Esophagus squamous epithelium (tissue), 5 donors: Measurements from ENCODE around the gene CYP4F3. TPM values are rescaled to one million over a fixed set of nuclear protein-coding genes. Genes with fewer than 3 reads are reported as not detected.

Source experiments
- DNase-seq: peaks from one replicate; lab custom pipeline; 2025; lab: John Stamatoyannopoulos, UW
- H3K27ac ChIP-seq, 4 donors: fragments of 200-600 bp; sonication (generic); one replicate each; pipeline ENCODE4 v1.5.1; 2016 to 2019; ENCODE audit warnings: mild to moderate bottlenecking in 1 of 4
- H3K27me3 ChIP-seq, 4 donors: fragments of 200-600 bp; sonication (generic); 1 replicate in 3 of 4; 2 replicates in 1 of 4; pipeline versions ENCODE4 v1.5.1 to v1.6.0; 2017 to 2021; ENCODE audit warnings: antibody characterized with exemption in 1 of 4
- H3K36me3 ChIP-seq, 3 donors: fragments of 200-600 bp; sonication (generic); one replicate each; pipeline ENCODE4 v1.5.1; 2016 to 2019
- H3K4me1 ChIP-seq, 3 donors: fragments of 200-600 bp; sonication (generic); one replicate each; pipeline ENCODE4 v1.5.1; 2017 to 2019
- H3K4me3 ChIP-seq, 4 donors: fragments of 200-600 bp; sonication (generic); 1 replicate in 3 of 4; 2 replicates in 1 of 4; pipeline ENCODE4 v1.5.1; 2016 to 2019; ENCODE audit warnings: mild to moderate bottlenecking in 2 of 4, moderate library complexity in 1 of 4
- H3K9me3 ChIP-seq, 3 donors: fragments of 200-600 bp; sonication (generic); one replicate each; pipeline ENCODE4 v1.5.1; 2016 to 2019
- POLR2A ChIP-seq, 4 donors: fragments of 450-650 bp; IDR thresholded peaks; one replicate each; pipeline ENCODE4 v1.6.1; 2017; ENCODE audit warnings: antibody characterized with exemption in 4 of 4, mild to moderate bottlenecking in 4 of 4, moderate library complexity in 3 of 4
- WGBS, 2 donors: methylation state at CpG; one replicate each; pipeline ENCODE4 v1.1.5; 2018; 5-methylcytosine and 5-hydroxymethylcytosine counted together
- intact Hi-C: fragments of 100-400 bp; cut with DNase I; formaldehyde crosslinking; loops from one replicate; pipeline ENCODE4 v1.15.0; 2022
- total RNA-seq, 4 donors: library from RNA; depleted of rRNA; stranded (reverse); fragments of >200 nt; gene quantifications; one replicate each; pipeline ENCODE4 v1.1.0, GENCODE V29; 2016
- TF ChIP-seq, protein P1 (sequence below), 6 experiments: fragments of 450-650 bp in 4 of 6; fragments of 200-600 bp in 2 of 6; sonication (generic) in 2 of 6; IDR thresholded peaks; one replicate each; pipeline ENCODE4 v1.5.1; 2016 to 2019; ENCODE audit warnings: antibody characterized with exemption in 6 of 6, mild to moderate bottlenecking in 4 of 6, moderate library complexity in 4 of 6
- donor health status: DM: yes; HTN: yes; CAD: no.

The CYP4F3 gene
- total RNA-seq, 4 donors from 2014 or later, result 31.2 to 86.2 (median 43.5) TPM

DNA sequence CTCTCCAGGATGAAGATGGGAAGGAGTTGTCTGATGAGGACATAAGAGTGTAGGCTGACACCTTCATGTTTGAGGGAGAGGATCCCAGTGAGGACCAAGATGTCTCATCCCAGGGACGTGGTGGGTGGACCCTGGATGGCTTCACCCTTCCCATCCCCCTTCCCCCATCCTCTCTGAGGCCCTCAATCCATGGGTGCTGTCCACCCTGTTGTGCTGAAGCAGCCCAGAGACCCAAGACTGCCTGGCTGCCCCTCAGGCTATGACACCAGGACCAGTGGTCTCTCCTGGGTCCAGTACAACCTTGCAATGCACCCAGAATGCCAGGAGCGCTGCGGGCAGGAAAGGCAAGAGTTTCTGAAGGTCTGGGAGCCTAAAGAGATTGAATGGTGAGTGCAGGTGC is 28.7 kb downstream of the CYP4F3 start:
- H3K27ac ChIP-seq, result peak overlapping the region in 1 of 4 donors; percentile 31
- peaks cover 0 to 52% (median 16%) of the 10 kb centered on the region in 3 donors for H3K4me1 ChIP-seq
- no peaks in the 10 kb centered on the region for H3K36me3 ChIP-seq
- H3K27me3 ChIP-seq, result peaks cover 0 to 6% (median 0%) of the 10 kb centered on the region in 4 donors
- H3K9me3 ChIP-seq, result no peaks in the 10 kb centered on the region
- 36 to 47% methylated on average over 2 to 3 of the region's 3 CpGs for WGBS, 2 donors
- TF ChIP-seq, protein P1, sequence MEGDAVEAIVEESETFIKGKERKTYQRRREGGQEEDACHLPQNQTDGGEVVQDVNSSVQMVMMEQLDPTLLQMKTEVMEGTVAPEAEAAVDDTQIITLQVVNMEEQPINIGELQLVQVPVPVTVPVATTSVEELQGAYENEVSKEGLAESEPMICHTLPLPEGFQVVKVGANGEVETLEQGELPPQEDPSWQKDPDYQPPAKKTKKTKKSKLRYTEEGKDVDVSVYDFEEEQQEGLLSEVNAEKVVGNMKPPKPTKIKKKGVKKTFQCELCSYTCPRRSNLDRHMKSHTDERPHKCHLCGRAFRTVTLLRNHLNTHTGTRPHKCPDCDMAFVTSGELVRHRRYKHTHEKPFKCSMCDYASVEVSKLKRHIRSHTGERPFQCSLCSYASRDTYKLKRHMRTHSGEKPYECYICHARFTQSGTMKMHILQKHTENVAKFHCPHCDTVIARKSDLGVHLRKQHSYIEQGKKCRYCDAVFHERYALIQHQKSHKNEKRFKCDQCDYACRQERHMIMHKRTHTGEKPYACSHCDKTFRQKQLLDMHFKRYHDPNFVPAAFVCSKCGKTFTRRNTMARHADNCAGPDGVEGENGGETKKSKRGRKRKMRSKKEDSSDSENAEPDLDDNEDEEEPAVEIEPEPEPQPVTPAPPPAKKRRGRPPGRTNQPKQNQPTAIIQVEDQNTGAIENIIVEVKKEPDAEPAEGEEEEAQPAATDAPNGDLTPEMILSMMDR (IDR thresholded peaks at IDR 0.05), result no peak
- no peak for TF ChIP-seq POLR2A (IDR thresholded peaks at IDR 0.05)
- no peak overlapping the region for H3K4me3 ChIP-seq
- intact Hi-C loops, result no loop called here
- no peak for DNase-seq

DNA sequence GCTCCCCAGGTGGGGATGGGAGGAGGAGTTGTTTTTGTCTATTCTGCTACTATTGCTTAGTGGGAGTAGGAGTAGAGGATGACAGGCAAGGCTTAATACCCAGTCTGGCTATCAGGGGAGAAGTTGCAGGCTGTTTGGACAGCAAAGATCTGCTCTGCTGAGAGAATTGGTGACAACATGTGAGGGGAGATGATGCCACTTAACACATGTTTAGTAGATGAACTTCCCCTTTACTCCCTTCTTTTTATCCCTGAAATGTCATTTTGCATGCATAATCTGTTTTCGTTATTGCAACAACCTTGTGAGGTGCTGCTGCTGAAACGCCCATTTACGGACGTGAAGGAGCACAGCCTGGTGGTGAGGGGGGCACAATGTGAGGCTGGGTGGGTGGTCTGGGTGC is 29.2 kb downstream of the CYP4F3 start:
- TF ChIP-seq, protein P1 (IDR thresholded peaks at IDR 0.05), result no peak
- no peak for TF ChIP-seq POLR2A (IDR thresholded peaks at IDR 0.05)
- H3K36me3 ChIP-seq, result no peaks in the 10 kb centered on the region
- no peak overlapping the region for H3K4me3 ChIP-seq
- H3K9me3 ChIP-seq, result no peaks in the 10 kb centered on the region
- peaks cover 0 to 57% (median 16%) of the 10 kb centered on the region in 3 donors for H3K4me1 ChIP-seq
- 23 to 48% methylated on average over 3 to 4 of the region's 4 CpGs for WGBS, 2 donors
- H3K27me3 ChIP-seq, result peaks cover 0 to 6% (median 0%) of the 10 kb centered on the region in 4 donors
- peak overlapping the region in 1 of 4 donors; percentile 31 for H3K27ac ChIP-seq
- intact Hi-C loops, result no loop called here
- no peak for DNase-seq

DNA sequence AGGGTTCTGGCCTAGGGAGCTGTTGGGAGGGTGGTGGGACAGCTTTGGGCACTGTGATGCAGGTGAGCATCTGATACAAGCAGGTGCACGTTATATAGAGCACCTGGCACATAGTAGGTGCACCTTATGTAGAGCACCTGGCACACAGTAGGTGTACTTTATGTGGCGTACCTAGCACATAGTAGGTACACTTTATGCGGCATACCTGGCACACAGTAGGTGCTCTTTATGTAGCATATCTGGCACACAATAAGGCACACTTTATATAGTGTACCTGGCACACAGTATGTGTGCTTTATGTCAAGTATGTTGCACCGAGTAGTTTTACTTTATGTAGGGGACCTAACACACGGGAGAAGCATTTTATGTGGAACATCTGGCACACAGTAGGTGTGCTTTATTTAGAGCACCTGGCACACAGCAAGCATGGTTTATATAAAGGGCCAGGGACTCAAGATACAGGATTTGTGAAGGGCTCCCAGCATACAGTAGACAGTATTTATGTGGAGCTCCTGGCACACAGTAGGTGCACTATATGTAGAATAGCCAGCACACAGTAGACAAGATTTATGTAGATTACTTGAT is 30.6 kb downstream of the CYP4F3 start:
- Histone ChIP-seq H3K4me1 (peaks cover 0 to 57% (median 16%) of the 10 kb centered on the region in 3 donors), H3K9me3 (no peaks in the 10 kb centered on the region), H3K27me3 (peaks cover 0 to 6% (median 0%) of the 10 kb centered on the region in 4 donors), H3K36me3 (no peaks in the 10 kb centered on the region), H3K27ac (peak overlapping the region in 3 of 4 donors; percentile 34 to 88 (median 84)), H3K4me3 (no peak overlapping the region)
- 60 to 63% methylated on average over 4 to 5 of the region's 5 CpGs for WGBS, 2 donors
- TF ChIP-seq, protein P1 (IDR thresholded peaks at IDR 0.05), result no peak
- no peak for TF ChIP-seq POLR2A (IDR thresholded peaks at IDR 0.05)
- DNase-seq, result no peak
- intact Hi-C loops, result no loop called here

DNA sequence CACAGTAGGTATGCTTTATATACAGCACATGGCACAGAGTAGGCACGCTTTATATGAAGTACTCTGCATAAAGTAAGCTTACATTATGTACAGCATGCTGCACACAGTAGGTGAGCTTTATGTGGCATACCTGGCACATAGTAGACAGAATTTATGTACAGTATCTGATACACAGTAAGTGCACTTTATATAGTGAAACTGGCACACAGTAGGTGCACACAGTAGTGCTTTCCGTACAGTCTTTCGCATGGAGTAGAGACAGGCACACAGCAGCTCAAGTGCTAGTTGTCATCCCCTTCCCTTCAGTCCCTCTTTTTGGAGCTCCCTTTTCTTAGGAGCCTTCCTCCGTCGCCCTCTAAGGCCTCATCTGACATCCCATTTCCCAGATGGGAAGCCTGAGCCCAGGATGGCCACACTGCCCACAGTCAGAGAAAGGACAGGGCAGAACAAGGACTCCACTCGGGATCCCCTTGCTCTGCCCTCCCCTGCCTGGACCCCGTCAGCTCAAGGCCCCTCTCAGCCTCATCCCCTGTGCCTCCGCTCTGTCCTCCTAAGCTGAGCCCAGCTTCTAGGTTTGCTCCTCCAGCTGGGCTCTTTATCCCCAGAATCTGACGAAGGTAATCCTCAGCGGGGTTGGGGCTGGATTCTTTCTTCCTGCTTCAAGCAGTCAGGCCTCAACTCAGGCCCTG is 31.3 kb downstream of the CYP4F3 start:
- peaks cover 0 to 50% (median 16%) of the 10 kb centered on the region in 3 donors for H3K4me1 ChIP-seq
- peaks cover 0 to 6% (median 0%) of the 10 kb centered on the region in 4 donors for H3K27me3 ChIP-seq
- peak overlapping the region in 1 of 4 donors; percentile 59 for H3K4me3 ChIP-seq
- intact Hi-C loops, result no loop called here
- no peaks in the 10 kb centered on the region for H3K36me3 ChIP-seq
- H3K9me3 ChIP-seq, result no peaks in the 10 kb centered on the region
- DNase-seq, result no peak
- TF ChIP-seq, protein P1 (IDR thresholded peaks at IDR 0.05), result no peak
- no peak for TF ChIP-seq POLR2A (IDR thresholded peaks at IDR 0.05)
- H3K27ac ChIP-seq, result peak overlapping the region; percentile 81 to 91 (median 86)
- 37 to 49% methylated on average over 10 of the region's 10 CpGs for WGBS, 2 donors

DNA sequence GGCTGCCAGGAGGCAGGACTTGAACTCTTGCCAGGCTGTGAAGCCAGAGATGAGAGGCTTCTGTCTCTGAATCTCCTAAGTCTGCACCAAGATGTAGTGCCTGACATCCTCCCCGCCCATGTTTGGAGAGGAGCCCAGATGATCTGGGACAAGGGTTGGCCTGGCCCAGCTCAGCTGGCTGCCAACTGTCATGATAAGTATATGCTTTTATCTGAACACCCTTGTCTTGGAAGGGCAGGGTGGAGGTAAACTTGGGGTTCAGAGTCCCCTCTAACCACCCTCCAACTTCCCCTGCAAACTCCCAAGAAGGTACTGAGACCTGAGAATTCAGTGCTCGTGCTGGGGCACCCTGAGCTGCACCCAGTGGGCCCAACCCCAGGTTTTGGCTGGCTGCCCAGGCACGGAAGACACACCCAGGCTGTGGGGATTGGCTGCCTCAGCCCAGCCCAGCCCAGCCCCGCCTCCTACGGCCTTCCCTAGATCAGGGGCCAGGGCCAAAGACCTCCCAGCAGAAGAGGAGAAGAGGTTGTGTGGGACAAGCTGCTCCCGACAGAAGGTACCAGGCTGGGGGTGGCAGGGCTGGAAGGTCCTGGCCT is 32.0 kb downstream of the CYP4F3 start, which contains the start of gene CYP4F12:
Gene CYP4F12 (plus strand): TSS at position 508 of the 596 bp plus-strand sequence. CDS start 443 bp downstream, outside the sequence.
- peaks cover 0 to 50% (median 16%) of the 10 kb centered on the region in 3 donors for H3K4me1 ChIP-seq
- H3K27me3 ChIP-seq, result peaks cover 0 to 6% (median 0%) of the 10 kb centered on the region in 4 donors
- H3K27ac ChIP-seq, result peak within 1 kb of the TSS; percentile 81 to 91 (median 86)
- peak within 1 kb of the TSS; percentile 27 to 59 (median 44) for H3K4me3 ChIP-seq
- H3K36me3 ChIP-seq, result no peaks in the 10 kb centered on the region
- H3K9me3 ChIP-seq, result no peaks in the 10 kb centered on the region
- 0 to 5% methylated on average over 3 to 5 of the region's 6 CpGs for WGBS, 2 donors
- DNase-seq, result peak; percentile 5
- intact Hi-C loops, result no loop called here
- peak in 2 of 4 donors; percentile 15 to 44 for TF ChIP-seq POLR2A (IDR thresholded peaks at IDR 0.05)
- TF ChIP-seq, protein P1 (IDR thresholded peaks at IDR 0.05), result no peak
